Coronary artery (tissue), 2 donors: ENCODE data around the gene DBF4B.

Experiments used
- DNase-seq: peaks from one replicate; pipeline ENCODE4 v3.0.0-alpha.2; 2017; ENCODE audit warnings: low spot score
- H3K27ac ChIP-seq, 2 donors: fragments of 200-600 bp; sonication (generic); one replicate each; pipeline ENCODE4 v1.5.1; 2016 to 2019
- H3K4me3 ChIP-seq: fragments of 200-600 bp; sonication (generic); 2 replicates; pipeline ENCODE4 v1.5.1; 2016; ENCODE audit warnings: mild to moderate bottlenecking, moderate library complexity
- CTCF ChIP-seq: fragments of 200-600 bp; sonication (generic); IDR thresholded peaks from one replicate; pipeline ENCODE4 v1.5.1; 2019; ENCODE audit warnings: antibody characterized with exemption

Gene DBF4B

GRCh38 chr17:44792276-44792675, 83.8 kb downstream of the DBF4B start:
- H3K27ac ChIP-seq = no peak overlapping the region
- peak; percentile 17 for DNase-seq
- TF ChIP-seq CTCF = no peak
- H3K4me3 ChIP-seq = no peak overlapping the region

- no peak for TF ChIP-seq CTCF
- Histone ChIP-seq H3K4me3 (peak overlapping the region; percentile 29), H3K27ac (peak overlapping the region; percentile 82 to 90)
- DNase-seq = no peak
Measured at GRCh38 chr17:44793885-44794842, 85.7 kb downstream of the DBF4B start.

- DNase-seq = no peak
- Histone ChIP-seq H3K4me3 (peak overlapping the region; percentile 29), H3K27ac (peak overlapping the region; percentile 82 to 90)
- no peak for TF ChIP-seq CTCF
Measured at GRCh38 chr17:44794851-44795413, 86.5 kb downstream of the DBF4B start.

GRCh38 chr17:44795421-44795820, 87.0 kb downstream of the DBF4B start:
- no peak for DNase-seq
- Histone ChIP-seq H3K27ac (peak overlapping the region; percentile 82 to 90), H3K4me3 (peak overlapping the region; percentile 62)
- TF ChIP-seq CTCF = no peak

- TF ChIP-seq CTCF = no peak
- no peak for DNase-seq
- Histone ChIP-seq H3K4me3 (peak overlapping the region; percentile 62), H3K27ac (peak overlapping the region; percentile 82 to 90)
Measured at GRCh38 chr17:44795928-44796327, 87.5 kb downstream of the DBF4B start.

GRCh38 chr17:44796731-44797130, 88.3 kb downstream of the DBF4B start:
- TF ChIP-seq CTCF = no peak
- DNase-seq = no peak
- H3K4me3 ChIP-seq = peak overlapping the region; percentile 62
- peak overlapping the region; percentile 82 to 90 for H3K27ac ChIP-seq
